ENCODE measurements around the gene WDR27. TPM values are rescaled to one million over a fixed set of nuclear protein-coding genes. Genes with fewer than 3 reads are reported as not detected.

The WDR27 gene
- total and polyA plus RNA-seq, 10 of the 15 experiments (the other 5 are each of a cell fraction or from before 2014, with no cell fraction given) = 1.9 to 33.2 (median 19.0) TPM

- Histone ChIP-seq H3K36me3 (ENCODE audit: control insufficient read depth in 2 of 2, insufficient read depth in 2 of 2, low read length in 1 of 2) (no peaks in the 10 kb centered on the region), H4K20me1 (ENCODE audit: control insufficient read depth, insufficient read depth) (no peaks in the 10 kb centered on the region), H3K27ac (ENCODE audit: control insufficient read depth, insufficient read depth) (no peak overlapping the region), H3K27me3 (replicated peaks in 1 of 2; ENCODE audit: control insufficient read depth in 2 of 2, insufficient read depth in 2 of 2, low read length in 1 of 2) (no peaks in the 10 kb centered on the region), H3K4me2 (ENCODE audit: control insufficient read depth, insufficient read depth) (no peak overlapping the region), H3K4me1 (ENCODE audit: control insufficient read depth, insufficient read depth, low read length) (no peaks in the 10 kb centered on the region), H3K9me3 (replicated peaks; ENCODE audit: control insufficient read depth, insufficient read depth, low read length) (no peaks in the 10 kb centered on the region; the same call in 2 of the 3 replicates), H2AFZ (ENCODE audit: control insufficient read depth, low read depth, low read length) (no peak overlapping the region), H3K79me2 (ENCODE audit: control insufficient read depth, insufficient read depth, low read length) (no peaks in the 10 kb centered on the region), H3K4me3 (no peak overlapping the region), H3K9ac (ENCODE audit: control insufficient read depth, insufficient read depth, low read length) (no peak overlapping the region)
- ChIA-PET SMC1A (ENCODE audit: uncharacterized antibody, unreplicated experiment) (no interaction called here), CTCF (no interaction called here), RAD21 (ENCODE audit: unreplicated experiment) (no interaction called here), POLR2A (no interaction called here)
- in situ Hi-C loops (cut with MboI) = no loop called here
- 0% methylated on average over 1 of the region's 1 CpG for WGBS (ENCODE audit: insufficient coverage, insufficient replicate concordance, low lambda C conversion rate, missing lambda C conversion rate)
- no TSS peak for BruUV-seq (replicated peaks)
- no peak for TF ChIP-seq IKZF1 (conservative IDR thresholded peaks at IDR 0.05)
- TF ChIP-seq ZNF622 (IDR thresholded peaks at IDR 0.05) = no peak
- no peak for ATAC-seq
- no peak for FAIRE-seq
- DNase-seq (ENCODE audit: low read depth, low spot score) = no peak
- intact Hi-C loops (cut with micrococcal nuclease; ENCODE audit: unreplicated experiment) = no loop called here
Observed at GRCh38 chr6:169417101-169417500, 284.7 kb downstream of the WDR27 start.

- Histone ChIP-seq H3K79me2 (ENCODE audit: control insufficient read depth, insufficient read depth, low read length) (no peaks in the 10 kb centered on the region), H3K4me3 (no peak overlapping the region), H3K27ac (ENCODE audit: control insufficient read depth, insufficient read depth) (no peak overlapping the region), H3K9me3 (replicated peaks; ENCODE audit: control insufficient read depth, insufficient read depth, low read length) (no peaks in the 10 kb centered on the region; the same call in 2 of the 3 replicates), H4K20me1 (ENCODE audit: control insufficient read depth, insufficient read depth) (no peaks in the 10 kb centered on the region), H3K9ac (ENCODE audit: control insufficient read depth, insufficient read depth, low read length) (no peak overlapping the region), H3K36me3 (ENCODE audit: control insufficient read depth in 2 of 2, insufficient read depth in 2 of 2, low read length in 1 of 2) (no peaks in the 10 kb centered on the region), H3K4me1 (ENCODE audit: control insufficient read depth, insufficient read depth, low read length) (no peaks in the 10 kb centered on the region), H3K4me2 (ENCODE audit: control insufficient read depth, insufficient read depth) (no peak overlapping the region), H3K27me3 (replicated peaks in 1 of 2; ENCODE audit: control insufficient read depth in 2 of 2, insufficient read depth in 2 of 2, low read length in 1 of 2) (no peaks in the 10 kb centered on the region), H2AFZ (ENCODE audit: control insufficient read depth, low read depth, low read length) (no peak overlapping the region)
- FAIRE-seq = no peak
- no peak for ATAC-seq
- intact Hi-C loops (cut with micrococcal nuclease; ENCODE audit: unreplicated experiment) (no loop called here), in situ Hi-C loops (cut with MboI) (no loop called here)
- POLR2A ChIA-PET = no interaction called here
- CTCF ChIA-PET = no interaction called here
- SMC1A ChIA-PET (ENCODE audit: uncharacterized antibody, unreplicated experiment) = no interaction called here
- RAD21 ChIA-PET (ENCODE audit: unreplicated experiment) = no interaction called here
- WGBS (ENCODE audit: insufficient coverage, insufficient replicate concordance, low lambda C conversion rate, missing lambda C conversion rate) = 70% methylated on average over 3 of the region's 3 CpGs
- TF ChIP-seq POLR2AphosphoS5 (IDR thresholded peaks at IDR 0.05; ENCODE audit: low read length) (no peak), MTA2 (IDR thresholded peaks at IDR 0.05; ENCODE audit: low read depth) (no peak), CEBPB (IDR thresholded peaks at IDR 0.05; ENCODE audit: borderline replicate concordance in 1 of 2, low read depth in 2 of 2, low read length in 2 of 2) (no peak), CBX5 (IDR thresholded peaks at IDR 0.05; ENCODE audit: low read depth) (no peak)
- no TSS peak for BruUV-seq (replicated peaks)
- DNase-seq (ENCODE audit: low read depth, low spot score) = no peak
Observed at GRCh38 chr6:169416249-169416648, 285.6 kb downstream of the WDR27 start.
